GM19035 (cell line): ENCODE measurements around the gene ING4.
A peak's percentile ranks its signal among the peaks of the same experiment; 100 is the strongest.

Source experiments
- ATAC-seq: cut with Tn5 transposase; IDR thresholded peaks from one replicate; pipeline ENCODE4 v1.9.1; 2021; ENCODE audit not compliant: unreplicated experiment

ING4 gene

GRCh38 chr12:6635856-6636531 is 26.9 kb downstream of the ING4 start, which contains the start of gene LPAR5:
Gene LPAR5, minus strand, starts transcription at chr12:6635959. Its CDS starts 14,711 bp downstream, at chr12:6621248.
- ATAC-seq = peak; percentile 43

DNA sequence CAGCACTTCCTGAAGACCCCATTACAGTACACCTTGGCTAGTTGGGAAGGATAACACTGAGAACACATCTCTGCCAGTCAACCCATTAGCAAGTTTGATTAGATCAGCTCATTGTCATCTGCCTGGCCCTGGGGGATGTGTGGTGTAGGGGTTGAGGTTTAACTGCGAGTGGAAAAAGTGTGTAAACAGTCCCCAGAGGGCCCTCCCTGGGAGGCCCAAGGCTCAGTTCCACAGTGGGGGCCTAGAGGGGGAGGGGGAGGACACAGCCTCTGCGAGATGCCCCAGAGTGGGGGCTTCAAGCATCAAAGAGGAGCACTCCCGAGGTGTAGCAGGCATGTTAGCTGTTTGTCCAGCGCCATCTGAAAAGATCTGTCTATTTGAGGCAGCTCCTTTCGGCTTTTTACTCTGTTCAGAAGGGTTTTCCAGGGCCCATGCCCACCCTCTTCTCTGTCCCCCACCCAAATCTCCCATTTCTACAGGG is 27.5 kb downstream of the ING4 start:
- ATAC-seq = peak; percentile 41

DNA sequence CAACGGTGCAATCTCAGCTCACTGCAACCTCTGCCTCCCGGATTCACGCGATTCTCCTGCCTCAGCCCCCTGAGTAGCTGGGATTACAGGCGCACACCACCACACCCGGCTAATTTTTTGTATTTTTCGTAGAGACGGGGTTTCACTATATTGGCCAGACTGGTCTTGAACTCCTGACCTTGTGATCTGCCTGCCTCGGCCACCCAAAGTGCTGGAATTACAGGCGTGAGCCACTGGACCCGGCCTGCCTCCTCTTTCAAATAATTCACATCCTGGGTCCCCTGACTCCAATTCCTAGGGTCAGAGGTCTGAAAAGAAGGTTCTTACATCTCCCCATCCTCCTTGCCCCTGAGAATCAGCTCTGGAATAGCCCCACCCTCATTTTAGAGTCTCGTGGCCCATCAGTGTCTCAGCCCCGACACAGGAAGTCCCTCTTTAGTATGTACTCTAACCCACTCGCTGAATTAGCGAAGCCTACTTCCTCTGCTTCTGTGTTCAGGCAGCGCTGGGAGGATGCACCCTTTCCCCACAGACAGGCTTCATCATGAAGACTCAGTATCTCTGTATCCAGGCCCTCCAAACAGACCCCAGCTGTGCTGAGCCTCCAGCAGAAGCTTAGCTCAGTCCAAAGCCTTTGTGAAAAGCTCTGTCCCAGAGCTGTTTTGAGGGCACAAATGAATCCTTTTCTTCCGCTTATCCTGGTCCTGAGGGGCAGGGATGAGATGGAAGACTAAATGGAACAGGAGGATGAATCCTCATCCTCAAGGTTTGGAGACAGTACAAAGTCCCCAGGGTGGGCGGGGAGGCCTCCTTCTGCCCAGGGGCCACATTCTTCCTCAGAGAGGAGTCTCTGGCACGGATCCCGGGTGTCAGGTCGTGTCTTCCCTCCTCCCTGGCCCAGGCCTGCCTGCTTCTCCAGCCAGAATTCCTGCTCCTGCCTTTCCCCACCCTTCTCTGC is 30.6 kb downstream of the ING4 start:
- ATAC-seq = peak; percentile 63

GRCh38 chr12:6631549-6631961 is 31.4 kb downstream of the ING4 start:
- ATAC-seq = no peak

DNA sequence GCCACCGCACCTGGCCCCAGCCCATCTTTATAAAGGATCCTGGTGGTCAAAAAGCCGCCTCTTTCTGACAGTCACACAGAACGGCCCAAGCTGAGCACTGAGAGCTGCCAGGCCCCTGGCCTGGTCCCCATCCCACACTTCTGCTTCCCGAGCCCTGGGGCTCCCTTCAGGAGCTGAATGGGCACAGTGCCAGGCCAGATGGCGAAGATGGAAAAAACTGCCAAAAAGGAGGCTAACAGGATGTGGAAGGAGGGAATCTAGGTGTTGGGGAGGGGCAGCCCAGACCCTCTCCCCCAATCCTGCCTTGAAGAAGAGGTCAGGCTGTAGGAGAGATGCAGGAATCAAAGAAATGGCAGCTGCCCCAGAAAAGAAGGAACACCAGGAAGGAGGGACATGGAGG is 32.2 kb downstream of the ING4 start:
- no peak for ATAC-seq

GRCh38 chr12:6627616-6628015 is 35.3 kb downstream of the ING4 start:
- ATAC-seq = no peak

DNA sequence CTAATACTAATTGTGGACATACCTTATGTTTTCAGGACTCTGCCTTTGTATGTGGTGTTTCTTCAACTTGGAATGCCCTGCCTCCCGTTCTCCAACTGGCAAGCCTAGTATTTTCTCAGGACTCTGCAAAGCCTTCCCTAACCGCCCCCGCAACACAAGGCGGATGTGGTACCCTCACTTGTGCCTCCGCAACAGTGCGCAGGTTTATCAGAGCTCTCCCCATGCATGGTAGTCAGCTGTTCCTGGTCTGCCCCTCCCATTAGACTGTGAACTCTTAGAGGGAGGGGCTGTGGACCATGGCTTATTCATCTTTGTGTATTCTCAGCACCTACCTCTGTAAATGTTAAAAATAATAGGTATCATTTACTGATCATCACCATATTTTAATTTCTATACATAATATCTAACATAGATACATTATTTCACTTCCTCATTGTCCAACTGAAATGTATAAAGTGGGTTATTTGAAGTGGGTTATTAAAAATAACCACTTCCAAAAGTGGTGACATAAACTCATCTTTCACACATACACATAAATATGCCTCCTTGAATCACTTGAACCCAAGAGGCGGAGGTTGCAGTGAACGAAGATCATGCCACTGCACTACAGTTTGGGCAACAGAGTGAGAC is 36.1 kb downstream of the ING4 start:
- ATAC-seq = no peak

GRCh38 chr12:6620885-6621274 is 42.0 kb downstream of the ING4 start:
- no peak for ATAC-seq

DNA sequence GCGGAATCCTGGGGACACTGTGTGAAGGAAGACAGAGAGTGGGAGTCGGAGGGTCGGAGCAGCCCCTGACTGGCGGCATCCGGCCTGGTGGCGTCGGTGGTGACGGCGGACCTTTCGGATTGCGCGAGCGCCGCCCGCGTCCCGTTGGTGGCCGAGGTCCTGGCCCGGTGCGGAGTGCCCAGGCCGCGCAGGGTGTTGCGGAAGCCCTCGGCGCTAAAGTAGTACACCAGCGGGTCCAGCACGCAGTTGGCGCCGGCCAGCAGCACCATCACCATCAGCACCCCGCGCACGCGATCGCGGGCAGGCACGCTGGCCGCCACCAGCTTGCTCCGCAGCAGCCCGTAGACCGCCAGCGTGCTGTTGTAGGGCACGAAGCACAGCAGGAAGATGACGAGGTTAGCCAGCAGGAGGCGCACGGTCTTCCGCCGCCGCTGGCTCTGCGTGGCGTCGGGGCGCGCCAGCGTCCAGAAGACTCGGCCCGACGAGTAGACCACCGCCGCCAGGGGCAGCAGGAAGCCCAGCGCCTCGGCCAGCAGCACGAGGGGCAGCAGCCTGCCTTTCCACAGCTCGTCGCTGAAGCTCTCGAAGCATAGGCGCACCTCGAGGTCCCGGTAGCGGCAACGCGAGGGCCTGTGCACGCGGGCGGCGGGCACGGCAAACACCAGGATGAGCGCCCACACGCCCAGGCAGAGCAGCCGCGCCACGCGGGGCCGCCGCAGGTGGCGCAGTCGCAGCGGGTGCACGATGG is 42.6 kb downstream of the ING4 start:
- ATAC-seq = no peak

DNA sequence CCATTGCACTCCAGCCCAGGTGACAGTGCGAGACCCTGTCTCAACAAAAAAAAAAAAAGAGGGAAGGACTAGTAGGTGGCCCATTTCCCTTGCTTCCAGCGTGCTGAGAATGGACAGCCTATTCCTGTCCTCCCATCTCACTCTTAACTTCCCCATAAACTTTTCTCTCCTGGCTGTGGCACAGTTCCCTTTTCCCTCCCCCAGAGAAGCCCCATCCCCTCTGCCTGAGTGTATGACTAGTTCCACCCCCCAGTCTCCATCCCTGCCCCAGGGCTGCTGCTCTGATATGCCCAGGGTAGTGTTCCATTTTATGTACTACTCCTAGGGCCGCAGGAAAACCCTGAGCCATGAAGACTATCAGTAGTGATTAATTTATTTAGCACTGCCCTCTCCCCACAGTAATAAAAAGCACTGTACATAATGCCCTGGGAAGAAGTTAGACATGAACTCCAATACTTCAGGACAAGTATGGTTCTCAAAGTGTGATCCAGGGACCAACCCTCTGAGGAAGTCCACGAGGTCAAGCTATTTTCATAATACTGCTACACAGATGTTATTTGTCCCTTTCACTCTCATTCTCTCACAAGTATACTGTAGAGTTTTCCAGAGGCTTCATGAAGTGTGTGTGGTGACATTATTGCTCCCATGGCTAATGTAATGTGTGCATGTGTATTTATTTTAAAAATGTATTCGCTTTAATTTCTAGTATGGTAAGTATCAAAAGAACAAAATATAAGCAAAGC is 44.3 kb downstream of the ING4 start:
- no peak for ATAC-seq

DNA sequence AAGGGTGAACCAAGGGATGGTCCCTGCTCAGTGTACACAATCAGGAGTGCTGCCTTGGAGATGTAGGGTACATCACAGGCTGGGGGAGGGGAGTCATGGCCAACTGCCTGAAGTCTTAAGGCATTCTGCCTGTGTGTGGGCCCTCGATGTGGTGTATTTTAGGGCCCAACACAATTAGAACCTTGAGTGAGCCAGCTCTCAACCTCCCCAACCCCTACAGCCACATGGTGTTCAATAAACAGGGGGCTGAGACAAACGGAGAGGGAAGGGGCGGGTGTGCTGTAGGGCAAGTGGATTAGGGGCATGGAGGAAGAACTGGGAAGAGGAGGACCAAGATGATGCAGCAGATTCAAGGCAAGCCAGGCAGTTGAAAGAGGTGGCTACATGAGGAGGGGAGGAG is 47.1 kb downstream of the ING4 start:
- no peak for ATAC-seq

- no peak for ATAC-seq
Measured at GRCh38 chr12:6614513-6615172, 48.3 kb downstream of the ING4 start.

DNA sequence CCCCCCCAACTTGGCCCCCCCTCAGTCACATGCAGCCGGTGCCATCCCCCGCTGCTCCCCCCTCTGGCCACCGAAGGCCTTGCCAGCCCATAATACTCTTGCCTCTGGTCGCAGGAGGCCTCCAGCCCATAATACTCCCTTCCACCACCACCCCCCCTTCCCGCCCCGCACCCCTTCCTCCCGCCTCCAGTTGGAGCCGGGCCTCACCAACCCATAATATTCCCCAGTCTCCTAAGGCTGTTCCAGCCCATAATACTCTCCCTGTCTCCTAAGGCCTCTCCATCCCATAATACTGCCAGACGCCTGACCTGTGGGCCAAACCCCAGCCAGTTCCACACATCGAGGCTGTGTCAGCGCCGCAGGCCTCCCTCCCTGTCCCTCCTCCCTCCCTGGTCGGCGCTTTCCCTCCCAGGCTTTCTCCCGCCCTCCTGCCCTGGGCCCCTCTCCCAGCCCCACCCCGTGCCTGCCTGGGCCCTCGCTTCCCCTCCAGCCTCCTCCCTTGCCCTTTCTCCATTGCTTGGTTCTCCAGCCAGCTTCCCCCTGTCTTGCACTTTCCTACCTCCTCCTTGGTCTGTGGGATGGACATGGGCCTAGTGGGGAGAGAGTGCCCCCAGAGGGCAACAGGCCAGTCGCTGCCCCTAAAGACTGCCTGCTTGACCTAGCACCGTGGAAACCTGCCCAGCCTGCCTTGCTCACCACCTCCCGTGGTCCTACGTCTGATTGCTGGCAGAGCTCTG is 49.0 kb downstream of the ING4 start:
- ATAC-seq = no peak

DNA sequence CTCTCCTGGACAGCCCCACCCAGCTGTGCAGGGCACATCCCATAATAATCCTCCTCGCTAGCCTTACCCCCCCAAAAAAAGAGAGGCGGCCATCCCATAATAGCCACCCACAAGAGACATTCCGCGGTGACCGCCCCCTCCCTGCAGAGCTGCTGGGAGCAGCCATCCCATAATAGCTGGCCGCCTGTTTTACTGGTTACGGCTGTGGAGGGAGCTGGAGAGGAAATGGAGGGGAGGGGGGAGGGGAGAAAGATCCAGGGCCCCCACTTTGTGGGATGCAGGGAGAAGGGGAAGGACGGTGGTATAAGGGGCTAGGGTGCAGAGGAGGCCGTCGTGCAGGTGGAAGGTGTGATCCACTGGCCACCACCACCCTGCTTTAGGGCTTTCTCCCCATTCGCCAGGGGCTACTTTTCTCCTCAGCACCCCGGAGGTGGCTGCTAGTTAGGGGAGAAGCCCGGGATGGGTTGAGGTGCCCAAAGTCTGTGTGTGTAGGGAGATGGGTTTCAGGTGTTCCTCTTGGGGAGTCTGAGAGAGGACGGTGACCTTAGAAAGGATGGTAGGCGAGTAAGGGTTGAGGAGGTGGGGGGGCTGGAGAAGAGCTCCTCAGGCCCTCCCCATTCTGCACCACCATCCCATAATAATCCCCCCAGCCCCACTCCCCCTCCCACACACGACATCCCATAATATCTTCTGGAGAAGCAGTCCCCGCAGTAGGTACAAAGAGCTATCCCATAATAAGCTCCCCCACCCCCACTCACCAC is 49.7 kb downstream of the ING4 start:
- no peak for ATAC-seq

DNA sequence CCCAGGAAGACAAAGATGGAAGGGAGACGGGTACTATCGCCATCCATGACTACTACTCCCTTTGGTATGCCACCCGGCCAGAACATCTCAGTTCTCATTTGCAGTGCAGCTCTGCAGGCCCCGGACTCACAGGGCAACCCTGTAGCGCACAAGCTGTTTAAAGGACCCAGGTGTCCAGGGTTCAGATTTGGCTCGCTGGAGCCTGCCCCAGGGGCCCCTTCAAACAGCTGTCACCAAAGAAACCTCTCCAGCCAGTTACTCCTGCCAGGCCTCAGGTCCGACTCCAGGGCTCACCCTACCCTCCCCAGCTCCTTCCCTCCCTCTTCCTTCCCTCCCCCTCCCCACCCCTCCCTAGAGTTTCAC is 50.3 kb downstream of the ING4 start:
- ATAC-seq = no peak

DNA sequence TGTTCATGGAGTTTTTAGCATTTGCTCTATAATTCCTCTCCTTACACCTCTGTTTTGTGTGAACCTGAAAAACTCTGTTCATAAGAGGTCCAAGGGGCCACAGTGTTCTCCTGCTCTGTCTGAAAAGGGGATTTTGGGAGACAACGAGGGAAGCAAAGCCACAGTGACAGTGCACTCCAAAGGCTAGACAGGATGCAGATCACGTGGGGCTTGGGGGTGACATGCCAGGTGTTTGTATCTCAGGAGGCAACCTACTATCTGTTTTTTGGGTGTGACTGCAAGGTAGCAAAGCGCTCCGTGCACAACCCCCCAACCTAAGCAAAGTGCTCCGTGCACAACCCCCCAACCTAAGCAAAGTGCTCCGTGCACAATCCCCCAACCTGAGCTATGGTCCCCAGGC is 50.7 kb downstream of the ING4 start:
- ATAC-seq = no peak

DNA sequence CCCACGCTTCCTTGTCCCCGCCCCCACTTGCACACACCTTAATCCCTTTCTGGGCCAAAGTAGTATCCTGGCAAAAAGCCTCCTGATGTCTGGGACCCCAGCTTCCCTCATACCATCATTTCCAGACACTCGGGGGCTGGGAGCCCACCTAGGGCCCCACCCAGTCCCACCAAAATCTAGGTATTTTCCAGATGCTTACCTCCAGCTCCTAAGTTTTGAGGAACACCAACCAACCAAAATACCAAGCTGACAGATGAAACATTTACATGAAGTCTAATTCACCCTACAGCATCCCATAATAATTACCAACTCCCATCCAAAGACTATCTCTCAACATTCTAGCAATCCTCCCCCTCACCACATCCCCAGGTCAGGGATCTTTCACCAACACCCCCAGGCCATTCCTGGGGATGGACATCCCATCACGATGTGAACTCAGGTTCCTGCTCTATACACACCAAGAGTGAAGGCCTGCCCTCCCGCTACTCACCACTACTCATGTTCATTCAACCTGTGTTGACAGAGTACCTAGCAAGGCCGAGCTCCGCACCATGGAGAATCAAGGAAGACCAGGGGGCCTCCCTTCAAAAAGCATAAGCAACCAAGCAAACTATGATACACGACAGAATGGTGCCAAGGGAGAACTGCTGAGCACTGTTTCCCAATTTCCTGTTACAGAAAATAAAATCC is 54.2 kb downstream of the ING4 start:
- no peak for ATAC-seq
